Parathyroid adenoma (tissue), 2 donors: Measurements from ENCODE around the gene ZNF860.

Experiments
- H2AFZ ChIP-seq: fragments of 300-600 bp; sonication (generic); one replicate; pipeline ENCODE4 v1.7.0; 2017; ENCODE audit warnings: antibody characterized with exemption, mild to moderate bottlenecking
- H3K27ac ChIP-seq: fragments of 300-600 bp; sonication (generic); one replicate; pipeline ENCODE4 v1.7.0; 2017
- H3K27me3 ChIP-seq: fragments of 300-600 bp; sonication (generic); one replicate; pipeline ENCODE4 v1.7.0; 2017; ENCODE audit warnings: low read length; ENCODE audit not compliant: control insufficient read depth, insufficient read depth
- H3K36me3 ChIP-seq: fragments of 300-600 bp; sonication (generic); one replicate; pipeline ENCODE4 v1.7.0; 2017; ENCODE audit warnings: low read length; ENCODE audit not compliant: control insufficient read depth, insufficient read depth
- H3K4me1 ChIP-seq: fragments of 300-600 bp; sonication (generic); one replicate; pipeline ENCODE4 v1.7.0; 2017; ENCODE audit warnings: control low read depth
- H3K4me2 ChIP-seq: fragments of 300-600 bp; sonication (generic); one replicate; pipeline ENCODE4 v1.7.0; 2017; ENCODE audit warnings: low read length
- H3K4me3 ChIP-seq: fragments of 300-600 bp; sonication (generic); one replicate; pipeline ENCODE4 v1.7.0; 2017; ENCODE audit warnings: low read depth, low read length
- H3K79me2 ChIP-seq: fragments of 300-600 bp; sonication (generic); one replicate; pipeline ENCODE4 v1.7.0; 2017; ENCODE audit warnings: control low read depth
- H3K9ac ChIP-seq: fragments of 300-600 bp; sonication (generic); one replicate; pipeline ENCODE4 v1.7.0; 2017; ENCODE audit warnings: mild to moderate bottlenecking
- H3K9me3 ChIP-seq: fragments of 300-600 bp; sonication (generic); one replicate; pipeline ENCODE4 v1.7.0; 2017; ENCODE audit warnings: low read length; ENCODE audit not compliant: control insufficient read depth
- CTCF ChIP-seq: fragments of 300-600 bp; sonication (generic); IDR thresholded peaks from one replicate; pipeline ENCODE4 v1.7.0; 2017; ENCODE audit warnings: antibody characterized with exemption, mild to moderate bottlenecking
- donor health status: primary hyperparathyroidism.

Gene ZNF860

GRCh38 chr3:31977736-31978135 is 3.8 kb upstream of the ZNF860 start:
- Histone ChIP-seq H2AFZ (no peak overlapping the region), H3K4me3 (no peak overlapping the region), H3K27me3 (no peaks in the 10 kb centered on the region), H3K79me2 (peaks cover 2% of the 10 kb centered on the region), H3K4me2 (no peak overlapping the region), H3K9me3 (no peaks in the 10 kb centered on the region), H3K4me1 (no peaks in the 10 kb centered on the region), H3K9ac (no peak overlapping the region), H3K27ac (no peak overlapping the region), H3K36me3 (no peaks in the 10 kb centered on the region)
- TF ChIP-seq CTCF = no peak

- H3K9me3 ChIP-seq = no peaks in the 10 kb centered on the region
- no peaks in the 10 kb centered on the region for H3K36me3 ChIP-seq
- H3K4me1 ChIP-seq = no peaks in the 10 kb centered on the region
- H3K27ac ChIP-seq = no peak overlapping the region
- H3K4me2 ChIP-seq = no peak overlapping the region
- H3K9ac ChIP-seq = no peak overlapping the region
- no peaks in the 10 kb centered on the region for H3K27me3 ChIP-seq
- H3K79me2 ChIP-seq = no peaks in the 10 kb centered on the region
- no peak overlapping the region for H2AFZ ChIP-seq
- no peak for TF ChIP-seq CTCF
- H3K4me3 ChIP-seq = no peak overlapping the region
These were observed 3.0 kb upstream of the ZNF860 start for GRCh38 chr3:31978553-31978952.

GRCh38 chr3:31979001-31979697 is 2.4 kb upstream of the ZNF860 start:
- Histone ChIP-seq H3K4me2 (no peak overlapping the region), H3K79me2 (no peaks in the 10 kb centered on the region), H3K27me3 (no peaks in the 10 kb centered on the region), H2AFZ (no peak overlapping the region), H3K4me1 (no peaks in the 10 kb centered on the region), H3K9ac (no peak overlapping the region), H3K27ac (no peak overlapping the region), H3K36me3 (no peaks in the 10 kb centered on the region), H3K4me3 (no peak overlapping the region), H3K9me3 (no peaks in the 10 kb centered on the region)
- TF ChIP-seq CTCF = no peak

- Histone ChIP-seq H2AFZ (peak overlapping the region; percentile 100), H3K9me3 (no peaks in the 10 kb centered on the region), H3K4me3 (peak overlapping the region; percentile 55), H3K36me3 (no peaks in the 10 kb centered on the region), H3K27ac (peak overlapping the region; percentile 83), H3K4me2 (peak overlapping the region; percentile 78), H3K27me3 (no peaks in the 10 kb centered on the region), H3K4me1 (no peaks in the 10 kb centered on the region), H3K79me2 (no peaks in the 10 kb centered on the region), H3K9ac (peak overlapping the region; percentile 43)
- no peak for TF ChIP-seq CTCF
These were observed 882 bp upstream of the ZNF860 start for GRCh38 chr3:31980530-31981205.

- Histone ChIP-seq H3K9ac (no peak overlapping the region), H3K79me2 (no peaks in the 10 kb centered on the region), H3K27ac (no peak overlapping the region), H3K4me3 (no peak overlapping the region), H3K4me2 (no peak overlapping the region), H2AFZ (no peak overlapping the region), H3K9me3 (no peaks in the 10 kb centered on the region), H3K27me3 (no peaks in the 10 kb centered on the region), H3K4me1 (no peaks in the 10 kb centered on the region), H3K36me3 (no peaks in the 10 kb centered on the region)
- no peak for TF ChIP-seq CTCF
These were observed 2.8 kb downstream of the ZNF860 start for GRCh38 chr3:31984321-31984720.
